K562 (cell line): ENCODE data around the gene CSTF1. TPM values are rescaled to one million over a fixed set of nuclear protein-coding genes. Genes with fewer than 3 reads are reported as not detected.
A peak's percentile ranks its signal among the peaks of the same experiment; 100 is the strongest.

ENCODE experiments used
- ARID3A ChIP-seq: IDR thresholded peaks from 2 replicates; pipeline ENCODE4 v1.6.1; 2012; ENCODE audit warnings: low read depth, low read length, improper control_type of control experiment, borderline replicate concordance
- CBFA2T2 ChIP-seq: fragments of 450-650 bp; conservative IDR thresholded peaks from 2 replicates; pipeline ENCODE4 v1.6.1; 2017; ENCODE audit warnings: mild to moderate bottlenecking
- EP400 ChIP-seq: fragments of 450-650 bp; IDR thresholded peaks from 2 replicates; pipeline ENCODE4 v1.6.1; 2017; ENCODE audit warnings: antibody characterized with exemption, mild to moderate bottlenecking, moderate library complexity
- FOSL1 ChIP-seq: fragments of 200-800 bp; sonication (Bioruptor generic); conservative IDR thresholded peaks from 2 replicates; pipeline ENCODE4 v1.6.1; 2016; ENCODE audit warnings: missing genetic modification characterization, missing compliant biosample characterization
- NEUROD1 ChIP-seq: fragments of 150-350 bp; IDR thresholded peaks from 2 replicates; pipeline ENCODE4 v1.6.1; 2014; ENCODE audit warnings: borderline replicate concordance, low read length, low read depth; ENCODE audit not compliant: partially characterized antibody
- NFIC ChIP-seq: fragments of 450-650 bp; IDR thresholded peaks from 2 replicates; pipeline ENCODE4 v1.6.1; 2017; ENCODE audit warnings: mild to moderate bottlenecking, inconsistent platforms
- PHF8 ChIP-seq: fragments of 200-600 bp; sonication (generic); IDR thresholded peaks from 2 replicates; pipeline ENCODE4 v1.6.1; 2012; ENCODE audit warnings: mixed run types, mild to moderate bottlenecking, inconsistent platforms, low read length, moderate library complexity, borderline replicate concordance
- RB1 ChIP-seq: fragments of 450-650 bp; IDR thresholded peaks from 2 replicates; pipeline ENCODE4 v1.6.1; 2017; ENCODE audit warnings: low read depth, mild to moderate bottlenecking
- SMARCA4 ChIP-seq: fragments of 450-650 bp; IDR thresholded peaks from 2 replicates; pipeline ENCODE4 v1.6.1; 2016
- ZBTB12 ChIP-seq: fragments of 250-450 bp; sonication (Bioruptor Pico); IDR thresholded peaks from 2 replicates; pipeline ENCODE4 v1.4.0; 2020
- ZFP91 ChIP-seq: sonication (generic); formaldehyde crosslinking; IDR thresholded peaks from 2 replicates; pipeline ENCODE4 v1.8.0; 2022; ENCODE audit warnings: mild to moderate bottlenecking, missing genetic modification reagents
- ZNF282 ChIP-seq: sonication (generic); formaldehyde crosslinking; IDR thresholded peaks from 2 replicates; pipeline ENCODE4 v1.8.1; 2023; ENCODE audit warnings: missing genetic modification reagents
- ZNF316 ChIP-seq: fragments of 450-650 bp; IDR thresholded peaks from 2 replicates; pipeline ENCODE4 v1.6.1; 2016
- ZNF431 ChIP-seq: sonication (generic); formaldehyde crosslinking; IDR thresholded peaks from 2 replicates; pipeline ENCODE4 v1.8.0; 2022; ENCODE audit warnings: mild to moderate bottlenecking, missing genetic modification reagents
- ZNF449 ChIP-seq: fragments of 250-450 bp; sonication (Bioruptor Pico); IDR thresholded peaks from 2 replicates; pipeline ENCODE4 v1.8.0; 2022; ENCODE audit warnings: moderate library complexity, mild to moderate bottlenecking, inconsistent platforms
- polyA plus RNA-seq, 8 experiments: library from polyadenylated mRNA; depleted of rRNA in 4 of 8; stranded (reverse) in 5 of 8; unstranded in 3 of 8; fragments of >200 nt; fragmentation: Nextera tagmentation in 2 of 8; fragmentation: Illumina TruSeq in 1 of 8; extraction: Ambion mirVana in 2 of 8; extraction: Trizol in 1 of 8; gene quantifications; 2 replicates each; pipeline versions ENCODE4 v1.2.1 to v1.2.3, GENCODE V29; 2011 to 2014; ENCODE audit warnings: inconsistent platforms in 1 of 8, missing spikeins in 1 of 8
- total RNA-seq, 7 experiments: library from RNA; depleted of rRNA in 6 of 7; stranded (reverse); fragments of >200 nt in 6 of 7; fragmentation: Illumina TruSeq in 2 of 7; extraction: Trizol in 2 of 7; gene quantifications; 2 replicates each; pipeline versions ENCODE4 v1.2.1 to v1.2.3, GENCODE V29; 2011 to 2021; ENCODE audit warnings: low replicate concordance in 1 of 7

Gene CSTF1
- total and polyA plus RNA-seq, 9 of the 15 experiments (the other 6 are each of a cell fraction or from before 2014, with no cell fraction given), result 30.8 to 110 (median 53.4) TPM

DNA sequence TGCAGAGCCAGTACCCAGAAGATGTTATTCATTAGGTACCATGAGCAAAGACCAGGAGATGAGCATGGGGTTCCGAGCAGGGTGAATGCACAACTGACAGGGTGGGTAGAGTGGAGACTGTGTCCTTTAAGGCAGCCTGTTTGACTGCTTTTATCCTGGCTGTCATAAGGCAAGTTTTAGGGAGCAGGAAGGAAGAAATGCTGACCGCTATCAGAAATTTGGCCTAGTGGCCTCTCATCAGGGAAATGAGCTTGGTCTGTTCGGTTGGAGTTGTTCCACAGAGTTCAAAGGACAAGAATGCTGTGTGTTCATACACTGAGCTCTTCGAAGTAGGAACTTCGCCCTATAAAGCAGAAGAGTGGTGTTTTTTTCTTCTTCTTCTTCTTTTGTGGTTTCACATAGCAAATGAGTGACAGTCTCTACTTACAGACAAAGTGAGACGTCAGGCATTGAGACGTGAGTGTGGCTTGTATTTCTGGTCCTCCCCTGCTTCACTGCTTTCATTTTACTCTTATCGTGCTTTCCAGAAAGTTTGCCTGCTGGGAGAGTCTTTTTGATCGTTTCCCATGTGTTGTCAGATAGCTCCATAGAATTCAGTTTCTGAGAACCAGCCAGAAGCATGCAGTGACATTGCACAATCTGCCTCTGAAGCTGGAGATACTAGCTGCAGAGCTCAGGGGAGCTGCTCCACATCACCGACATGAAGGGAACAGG is 19.5 kb downstream of the CSTF1 start, which contains the start of gene CASS4 (continued):
- TF ChIP-seq PHF8 (no peak; the same call in 1 of the 2 replicates), SMARCA4 (peak; percentile 98), ZBTB12 (0 out of 2 replicates have a peak, but pooled peaks have one; percentile 49), ZNF431 (CRISPR knock-in tag) (0 out of 2 replicates have a peak, but pooled peaks have one; percentile 46), ZFP91 (CRISPR knock-in tag) (no peak), CBFA2T2 (peak; percentile 99), ZNF449 (CRISPR knock-in tag) (0 out of 2 replicates have a peak, but pooled peaks have one; percentile 57), NEUROD1 (peak; percentile 75), ZNF282 (CRISPR knock-in tag) (no peak), ZNF316 (peak; percentile 94), NFIC (peak; percentile 95), RB1 (peak; percentile 25), FOSL1 (peak; percentile 78), ARID3A (peak; percentile 73; the same call in 1 of the 2 replicates), EP400 (peak; percentile 88)
